A673 (cell line): ENCODE results near the gene CDC42BPB. TPM values are rescaled to one million over a fixed set of nuclear protein-coding genes. Genes with fewer than 3 reads are reported as not detected.
A peak's percentile ranks its signal among the peaks of the same experiment; 100 is the strongest.

Source experiments
- BruUV-seq: library from RNA; stranded (reverse); fragments of 400-500 nt; replicated peaks from 2 replicates; lab custom pipeline; 2021; lab: Mats Ljungman, UMichigan
- CTCF ChIA-PET: fragments of 300-600 bp; sonication (Branson Sonifier 250); formaldehyde crosslinking; loops from one replicate; lab custom pipeline; 2022; ENCODE audit warnings: antibody characterized with exemption; lab: Charles Lee
- POLR2A ChIA-PET: fragments of 300-600 bp; sonication (Branson Sonifier 250); formaldehyde crosslinking; loops from one replicate; lab custom pipeline; 2022; ENCODE audit warnings: antibody characterized with exemption; ENCODE audit not compliant: low non-redundant PET; lab: Charles Lee
- DNase-seq: peaks from one replicate; pipeline ENCODE4 v3.0.0-alpha.2; 2015; ENCODE audit warnings: low spot score
- H3K27ac ChIP-seq: fragments of 200-600 bp; sonication (generic); 2 replicates; pipeline ENCODE4 v1.5.1; 2016; ENCODE audit warnings: mixed run types, low read depth, mild to moderate bottlenecking, mixed read lengths, antibody characterized with exemption, low read length; ENCODE audit not compliant: poor library complexity, severe bottlenecking
- H3K27me3 ChIP-seq: fragments of 200-600 bp; sonication (generic); replicated peaks from 2 replicates; pipeline ENCODE4 v1.6.1; 2017; ENCODE audit warnings: mixed run types, low read depth, mild to moderate bottlenecking, mixed read lengths, antibody characterized with exemption, low read length; ENCODE audit not compliant: insufficient read depth, poor library complexity
- H3K36me3 ChIP-seq: fragments of 200-600 bp; sonication (generic); 2 replicates; pipeline ENCODE4 v1.6.1; 2016; ENCODE audit warnings: mixed run types, mild to moderate bottlenecking, mixed read lengths, antibody characterized with exemption, low read length; ENCODE audit not compliant: insufficient read depth, poor library complexity, severe bottlenecking
- H3K4me1 ChIP-seq: fragments of 200-600 bp; sonication (generic); 2 replicates; pipeline ENCODE4 v1.6.1; 2017; ENCODE audit warnings: mixed run types, mild to moderate bottlenecking, mixed read lengths, antibody characterized with exemption, low read length; ENCODE audit not compliant: insufficient read depth, poor library complexity, severe bottlenecking
- H3K4me3 ChIP-seq: fragments of 200-600 bp; sonication (generic); 2 replicates; pipeline ENCODE4 v1.5.1; 2016; ENCODE audit warnings: low read depth, mixed run types, mild to moderate bottlenecking, mixed read lengths, low read length; ENCODE audit not compliant: poor library complexity, severe bottlenecking
- H3K9me3 ChIP-seq: fragments of 200-600 bp; sonication (generic); 2 replicates; pipeline ENCODE4 v1.6.1; 2016; ENCODE audit warnings: mixed run types, low read depth, mild to moderate bottlenecking, mixed read lengths, antibody characterized with exemption, low read length; ENCODE audit not compliant: poor library complexity, severe bottlenecking
- CTCF ChIP-seq: fragments of 300-800, 200-600 bp; sonication (generic); conservative IDR thresholded peaks from 2 replicates; pipeline ENCODE4 v1.5.1; 2017; ENCODE audit warnings: low read depth, mild to moderate bottlenecking, antibody characterized with exemption, low read length, moderate library complexity, mixed read lengths
- EZH2 ChIP-seq: fragments of 200-600 bp; sonication (generic); IDR thresholded peaks from 2 replicates; pipeline ENCODE4 v1.6.1; 2017; ENCODE audit warnings: borderline replicate concordance, low read depth, mild to moderate bottlenecking, mixed read lengths, antibody characterized with exemption, low read length; ENCODE audit not compliant: poor library complexity, severe bottlenecking
- intact Hi-C: fragments of 100-400 bp; cut with micrococcal nuclease; formaldehyde crosslinking; loops from one replicate; pipeline ENCODE4 v1.10.0; 2022; ENCODE audit not compliant: unreplicated experiment
- total RNA-seq: library from RNA; stranded (reverse); gene quantifications from 2 replicates; pipeline ENCODE4 v1.2.3, GENCODE V29; 2021

CDC42BPB gene
- total RNA-seq, 1 experiment from 2014 or later: 103 TPM

DNA sequence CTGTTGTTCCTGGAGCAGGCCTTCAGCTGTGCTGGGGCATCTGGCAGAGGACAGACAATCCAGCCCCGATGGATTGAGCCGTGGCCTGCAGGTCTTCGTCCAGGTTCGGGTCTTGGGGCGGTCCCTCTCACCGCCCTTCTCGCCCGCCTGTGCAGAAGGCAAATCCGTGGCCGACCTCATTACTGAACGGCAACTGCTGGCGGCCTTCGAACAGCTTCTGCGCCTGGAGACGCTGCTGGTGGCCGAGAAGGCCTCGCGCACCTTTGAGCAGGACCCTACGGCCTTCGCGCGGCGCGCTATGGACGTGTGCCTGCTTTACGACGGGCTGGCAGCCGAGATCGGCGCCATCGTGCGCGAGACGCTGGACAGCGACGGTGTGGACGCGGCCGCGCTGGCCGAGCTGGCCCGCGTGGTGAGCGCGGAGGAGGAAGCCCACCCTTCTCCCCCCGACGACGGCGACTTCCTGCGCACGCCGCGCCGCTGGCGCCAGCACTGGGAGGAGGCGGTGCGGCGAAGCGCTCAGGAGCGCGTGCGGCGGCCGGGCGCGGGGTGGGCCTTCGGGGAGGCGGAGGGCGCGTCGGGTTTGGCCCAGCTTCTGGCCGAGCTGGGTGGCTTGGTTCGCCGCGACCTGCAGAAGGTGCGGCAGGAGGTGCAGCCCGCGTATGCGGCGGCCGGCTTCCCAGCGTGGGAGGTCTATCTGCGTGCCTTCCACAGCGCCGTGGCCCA is 44.8 kb upstream of the CDC42BPB start:
- Histone ChIP-seq H3K9me3 (no peaks in the 10 kb centered on the region), H3K27ac (no peak overlapping the region), H3K4me1 (peaks cover 12% of the 10 kb centered on the region), H3K36me3 (no peaks in the 10 kb centered on the region), H3K4me3 (no peak overlapping the region), H3K27me3 (peaks cover 30% of the 10 kb centered on the region)
- TF ChIP-seq CTCF (no peak), EZH2 (peak; percentile 72)
- no peak for DNase-seq
- intact Hi-C loops: no loop called here
- ChIA-PET CTCF (no interaction called here), POLR2A (interaction anchor here (0.5 kb wide), 1 partner anchor 51 kb away, joined by 12 read pairs; no protein-coding TSS in a partner anchor)
- BruUV-seq: no TSS peak

DNA sequence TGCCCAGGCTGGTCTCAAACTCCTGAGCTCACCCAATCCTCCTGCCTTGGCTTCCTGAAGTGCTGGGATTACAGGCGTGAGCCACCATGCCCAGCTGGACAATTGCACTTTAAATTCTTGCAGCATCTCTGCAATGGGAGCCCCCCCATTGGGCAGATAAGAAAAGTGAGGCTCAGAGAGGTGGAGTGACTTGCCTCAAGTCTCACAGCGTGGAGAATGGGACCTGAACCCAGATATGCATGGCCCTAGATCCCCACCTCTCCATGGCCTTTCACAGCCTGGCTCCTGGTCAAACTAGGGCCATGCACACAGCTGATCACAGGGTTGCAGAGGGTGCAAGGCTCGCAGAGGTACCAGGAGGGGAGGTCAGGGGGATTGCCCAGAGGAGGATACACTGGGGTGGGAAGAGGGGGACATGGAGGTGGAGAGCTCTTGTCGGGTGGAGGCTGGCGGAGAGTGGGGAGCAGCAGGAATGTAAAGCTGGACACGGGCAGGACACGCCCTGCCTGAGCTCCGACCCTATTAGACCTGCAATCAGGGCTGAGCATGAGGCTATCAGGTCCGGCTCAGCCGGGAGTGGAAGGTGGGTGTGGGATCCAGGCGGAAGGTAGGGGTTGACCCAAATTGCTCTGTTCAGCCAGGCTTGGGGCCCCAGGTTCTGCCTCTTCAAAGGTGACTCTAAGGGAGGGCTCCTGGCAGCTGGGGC is 44.1 kb upstream of the CDC42BPB start:
- Histone ChIP-seq H3K27me3 (peaks cover 30% of the 10 kb centered on the region), H3K4me3 (no peak overlapping the region), H3K9me3 (no peaks in the 10 kb centered on the region), H3K27ac (no peak overlapping the region), H3K36me3 (no peaks in the 10 kb centered on the region), H3K4me1 (peaks cover 12% of the 10 kb centered on the region)
- DNase-seq: no peak
- ChIA-PET CTCF (no interaction called here), POLR2A (no interaction called here)
- BruUV-seq: no TSS peak
- intact Hi-C loops: no loop called here
- TF ChIP-seq EZH2 (no peak), CTCF (no peak)

DNA sequence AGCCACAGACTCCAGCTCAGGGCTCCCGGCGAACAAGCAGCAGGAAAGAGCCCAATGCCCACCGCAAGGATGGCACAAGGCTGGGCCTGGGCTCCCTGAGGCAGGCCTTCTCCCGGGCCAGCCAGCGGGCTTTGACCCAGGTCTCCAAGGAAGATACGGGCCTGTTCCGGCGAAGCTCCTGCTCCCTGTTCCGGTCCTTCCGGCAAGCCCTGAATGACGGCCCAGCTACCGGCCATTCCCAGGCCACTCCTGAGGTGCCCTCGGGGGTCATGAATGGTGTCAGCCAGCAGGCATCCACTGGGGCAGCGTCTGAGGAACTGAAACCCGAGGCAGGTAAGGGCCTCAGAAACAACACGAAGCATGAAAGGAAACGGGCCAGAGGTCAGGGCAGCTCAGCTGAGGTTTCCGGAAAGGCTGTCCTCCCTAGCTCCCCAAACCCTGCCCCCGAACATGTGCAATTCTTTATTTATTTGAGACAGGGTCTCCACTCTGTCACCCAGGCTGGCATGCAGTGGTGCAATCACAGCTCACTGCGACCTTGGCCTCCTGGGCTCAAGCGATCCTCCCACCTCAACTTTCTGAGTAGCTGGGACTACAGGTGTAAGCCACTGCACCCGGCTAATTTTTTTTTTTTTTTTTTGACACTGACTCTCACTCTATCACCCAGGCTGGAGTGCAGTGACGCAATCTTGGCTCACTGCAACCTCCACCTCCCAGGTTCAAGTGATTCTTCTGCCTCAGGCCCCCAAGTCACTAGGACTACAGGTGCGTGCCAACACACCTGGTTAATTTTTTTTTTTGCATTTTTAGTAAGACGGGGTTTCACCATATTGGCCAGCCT is 43.2 kb upstream of the CDC42BPB start:
- ChIA-PET CTCF (no interaction called here), POLR2A (interaction anchor here (0.6 kb wide), 1 partner anchor 8 kb away, joined by 5 read pairs; no protein-coding TSS in a partner anchor)
- DNase-seq: no peak
- no peak overlapping the region for H3K4me3 ChIP-seq
- intact Hi-C loops: no loop called here
- TF ChIP-seq EZH2 (no peak), CTCF (no peak)
- H3K27me3 ChIP-seq: peaks cover 30% of the 10 kb centered on the region
- peaks cover 12% of the 10 kb centered on the region for H3K4me1 ChIP-seq
- no peaks in the 10 kb centered on the region for H3K9me3 ChIP-seq
- no peaks in the 10 kb centered on the region for H3K36me3 ChIP-seq
- BruUV-seq: no TSS peak
- H3K27ac ChIP-seq: no peak overlapping the region
